Measurements from ENCODE around the gene CDC27. TPM values are rescaled to one million over a fixed set of nuclear protein-coding genes. Genes with fewer than 3 reads are reported as not detected.
"Not testable (repeated sequence)": the region's sequence is repeated elsewhere in the genome, so short reads cannot be mapped to it uniquely, and the experiment has no call there.

Gene CDC27
- total RNA-seq, 2 donors from 2014 or later = 39.3 to 46.6 TPM

- Histone ChIP-seq H3K4me1 (peaks cover 0 to 9% of the 10 kb centered on the region in 2 donors), H3K27ac (no peak overlapping the region), H3K9me3 (no peaks in the 10 kb centered on the region), H3K36me3 (peaks cover 39% of the 10 kb centered on the region), H3K4me3 (no peak overlapping the region), H3K27me3 (no peaks in the 10 kb centered on the region)
- no peak for TF ChIP-seq CTCF (IDR thresholded peaks at IDR 0.05)
- no peak for DNase-seq (ENCODE audit: low spot score)
Observed at GRCh38 chr17:47164263-47164662, 24.8 kb downstream of the CDC27 start.

- H3K27me3 ChIP-seq = no peaks in the 10 kb centered on the region
- no peak for DNase-seq (ENCODE audit: low spot score)
- H3K9me3 ChIP-seq = no peaks in the 10 kb centered on the region
- H3K4me1 ChIP-seq = peaks cover 0 to 9% of the 10 kb centered on the region in 2 donors
- TF ChIP-seq CTCF (IDR thresholded peaks at IDR 0.05) = no peak
- H3K36me3 ChIP-seq = peaks cover 27% of the 10 kb centered on the region
- no peak overlapping the region for H3K4me3 ChIP-seq
- H3K27ac ChIP-seq = peak overlapping the region in 1 of 2 donors; percentile 1
Observed at GRCh38 chr17:47162013-47162622, 27.0 kb downstream of the CDC27 start.

- TF ChIP-seq CTCF (IDR thresholded peaks at IDR 0.05) = no peak
- Histone ChIP-seq H3K27ac (no peak overlapping the region), H3K36me3 (peaks cover 54% of the 10 kb centered on the region), H3K9me3 (no peaks in the 10 kb centered on the region), H3K4me3 (no peak overlapping the region), H3K4me1 (peaks cover 0 to 9% of the 10 kb centered on the region in 2 donors), H3K27me3 (no peaks in the 10 kb centered on the region)
- no peak for DNase-seq (ENCODE audit: low spot score)
Observed at GRCh38 chr17:47159315-47159714, 29.8 kb downstream of the CDC27 start.

- Histone ChIP-seq H3K36me3 (peaks cover 65% of the 10 kb centered on the region), H3K4me1 (no peaks in the 10 kb centered on the region), H3K9me3 (no peaks in the 10 kb centered on the region), H3K4me3 (no peak overlapping the region), H3K27ac (no peak overlapping the region), H3K27me3 (no peaks in the 10 kb centered on the region)
- TF ChIP-seq CTCF (IDR thresholded peaks at IDR 0.05) = no peak
- DNase-seq (ENCODE audit: low spot score) = no peak
Observed at GRCh38 chr17:47145351-47145750, 43.7 kb downstream of the CDC27 start.

GRCh38 chr17:47135235-47135634 is 53.9 kb downstream of the CDC27 start:
- TF ChIP-seq CTCF (IDR thresholded peaks at IDR 0.05) = no peak
- no peak for DNase-seq (ENCODE audit: low spot score)
- Histone ChIP-seq H3K27me3 (no peaks in the 10 kb centered on the region), H3K4me3 (no peak overlapping the region), H3K9me3 (no peaks in the 10 kb centered on the region), H3K27ac (no peak overlapping the region), H3K4me1 (no peaks in the 10 kb centered on the region), H3K36me3 (peaks cover 66% of the 10 kb centered on the region)

- DNase-seq (ENCODE audit: low spot score); H3K9me3 ChIP-seq; H3K27ac ChIP-seq; H3K4me1 ChIP-seq; H3K4me3 ChIP-seq; H3K27me3 ChIP-seq: not testable (repeated sequence)
- H3K36me3 ChIP-seq = peaks cover 71% of the 10 kb centered on the region
Observed at GRCh38 chr17:47134354-47134753, 54.7 kb downstream of the CDC27 start.
